MM.1S (cell line): Measurements from ENCODE around the gene XRCC6.
"Not testable (repeated sequence)": the region's sequence is repeated elsewhere in the genome, so short reads cannot be mapped to it uniquely, and the experiment has no call there.

Source experiments
- EZH2 ChIP-seq: fragments of 300-600 bp; sonication (generic); optimal IDR thresholded peaks from 2 replicates; pipeline ENCODE3; 2017; ENCODE audit warnings: low read depth, mild to moderate bottlenecking, antibody characterized with exemption, low read length, mixed read lengths
- EZH2phosphoT487 ChIP-seq: fragments of 300-600 bp; sonication (generic); IDR thresholded peaks from 2 replicates; pipeline ENCODE4 v1.6.1; 2018; ENCODE audit warnings: antibody characterized with exemption, low read length
- TF ChIP-seq, protein P1 (sequence below): fragments of 300-600 bp; sonication (generic); IDR thresholded peaks from 2 replicates; pipeline ENCODE4 v1.5.1; 2016; ENCODE audit warnings: antibody characterized with exemption, low read length, mixed read lengths

GRCh38 chr22:41672096-41672495 lies 51.0 kb downstream of the XRCC6 start:
- TF ChIP-seq, protein P1, sequence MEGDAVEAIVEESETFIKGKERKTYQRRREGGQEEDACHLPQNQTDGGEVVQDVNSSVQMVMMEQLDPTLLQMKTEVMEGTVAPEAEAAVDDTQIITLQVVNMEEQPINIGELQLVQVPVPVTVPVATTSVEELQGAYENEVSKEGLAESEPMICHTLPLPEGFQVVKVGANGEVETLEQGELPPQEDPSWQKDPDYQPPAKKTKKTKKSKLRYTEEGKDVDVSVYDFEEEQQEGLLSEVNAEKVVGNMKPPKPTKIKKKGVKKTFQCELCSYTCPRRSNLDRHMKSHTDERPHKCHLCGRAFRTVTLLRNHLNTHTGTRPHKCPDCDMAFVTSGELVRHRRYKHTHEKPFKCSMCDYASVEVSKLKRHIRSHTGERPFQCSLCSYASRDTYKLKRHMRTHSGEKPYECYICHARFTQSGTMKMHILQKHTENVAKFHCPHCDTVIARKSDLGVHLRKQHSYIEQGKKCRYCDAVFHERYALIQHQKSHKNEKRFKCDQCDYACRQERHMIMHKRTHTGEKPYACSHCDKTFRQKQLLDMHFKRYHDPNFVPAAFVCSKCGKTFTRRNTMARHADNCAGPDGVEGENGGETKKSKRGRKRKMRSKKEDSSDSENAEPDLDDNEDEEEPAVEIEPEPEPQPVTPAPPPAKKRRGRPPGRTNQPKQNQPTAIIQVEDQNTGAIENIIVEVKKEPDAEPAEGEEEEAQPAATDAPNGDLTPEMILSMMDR = not testable (repeated sequence)
- not testable (repeated sequence) for TF ChIP-seq EZH2phosphoT487, EZH2
